ENCODE results near the gene SAE1.

The SAE1 gene

DNA sequence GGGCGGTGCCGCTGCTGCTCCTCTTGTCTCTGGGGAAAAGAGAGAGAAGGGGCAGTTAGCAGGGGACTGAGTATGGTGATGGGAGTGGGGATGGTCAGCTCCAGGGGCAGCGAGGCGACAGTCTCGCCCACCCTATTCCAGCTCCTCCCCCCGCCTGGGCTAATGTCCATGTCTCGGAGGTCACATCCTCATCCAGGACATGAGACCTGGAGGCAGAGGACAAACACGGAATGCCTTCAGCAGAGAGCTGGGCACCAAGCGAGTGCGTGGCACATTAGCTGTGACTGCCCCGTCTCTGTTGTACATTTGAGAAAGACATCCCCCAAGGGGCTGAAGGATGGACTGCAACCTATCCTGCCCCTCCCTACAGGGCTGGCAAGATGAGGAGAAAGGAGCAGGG is 91.3 kb downstream of the SAE1 start:
- no peak for FAIRE-seq

DNA sequence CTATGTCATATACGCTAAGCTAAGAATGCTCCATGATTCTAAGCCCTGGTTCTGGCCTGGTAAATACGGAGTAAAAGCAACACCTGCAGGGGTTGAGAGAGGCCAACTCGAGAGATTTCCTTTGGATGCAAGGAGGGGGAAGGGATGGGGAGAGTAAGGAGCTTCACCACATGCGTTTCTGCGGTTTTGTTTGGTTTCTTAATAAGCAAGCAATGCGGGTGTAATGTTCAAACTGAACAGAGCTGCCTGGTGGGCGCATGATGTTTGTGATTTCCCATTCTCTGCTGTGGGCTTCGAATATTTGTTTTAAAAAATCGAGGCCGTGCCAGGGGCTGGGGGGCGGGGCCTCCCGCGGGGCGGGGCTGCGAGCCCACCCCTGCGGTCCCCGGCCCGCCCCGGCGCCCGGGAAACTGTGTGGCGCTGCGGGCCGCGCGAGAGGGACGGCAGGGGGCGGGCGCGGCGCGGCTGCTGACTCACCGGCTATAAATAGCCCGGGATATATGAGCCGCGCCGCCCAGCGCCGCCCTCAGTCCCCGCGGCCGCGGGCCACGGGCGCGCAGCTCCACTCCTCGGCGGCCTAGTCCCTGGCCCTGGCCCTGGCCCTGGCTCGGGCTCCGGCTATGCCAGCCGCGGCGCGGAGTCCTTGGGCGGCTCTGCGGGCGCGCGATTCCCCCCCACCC is 95.3 kb downstream of the SAE1 start:
- FAIRE-seq: no peak

DNA sequence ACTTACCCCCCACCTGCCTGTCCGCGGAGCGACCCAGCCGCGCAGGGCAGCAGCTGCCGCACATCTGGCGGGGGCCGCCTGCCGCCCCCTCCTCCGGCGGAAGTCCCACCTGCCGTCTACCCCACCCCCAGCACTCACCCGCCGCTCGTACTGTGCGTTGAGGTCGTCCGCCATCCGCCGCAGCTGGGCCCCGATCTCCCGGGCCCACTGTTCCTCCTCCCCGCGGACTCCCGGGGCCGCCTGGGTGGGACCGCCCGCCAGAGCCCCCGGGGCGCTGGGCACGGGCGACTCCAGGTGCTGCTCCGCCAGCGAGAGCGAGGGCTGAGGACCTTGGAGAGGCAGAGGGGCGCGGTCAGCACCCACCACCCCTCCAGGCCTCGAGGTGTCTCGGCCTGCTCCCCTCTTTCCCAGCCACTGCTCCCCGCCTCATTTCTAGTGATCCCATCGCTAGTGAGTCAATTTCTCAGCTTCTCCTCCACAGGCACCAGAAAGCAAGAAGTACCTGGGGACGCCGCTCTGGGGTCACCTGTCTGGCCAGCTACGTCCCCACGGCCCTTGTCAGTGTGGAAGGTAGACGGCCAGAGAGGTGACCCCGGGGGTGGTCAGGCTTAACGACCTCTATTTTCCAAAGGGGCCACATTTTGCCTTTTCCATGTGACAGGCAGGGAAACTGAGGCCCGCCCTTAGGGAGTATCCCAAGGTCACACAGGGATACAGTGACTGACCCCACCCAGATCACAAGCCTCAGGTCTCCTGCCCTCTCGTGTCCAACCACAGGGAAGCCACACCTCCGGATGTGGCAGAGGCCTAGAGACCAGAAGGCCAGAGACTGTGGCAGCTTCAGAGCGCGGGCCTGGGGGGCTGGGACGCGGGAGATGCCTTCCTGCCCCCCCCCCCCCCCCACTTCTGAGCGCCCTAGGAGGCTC is 96.1 kb downstream of the SAE1 start:
- FAIRE-seq: no peak

DNA sequence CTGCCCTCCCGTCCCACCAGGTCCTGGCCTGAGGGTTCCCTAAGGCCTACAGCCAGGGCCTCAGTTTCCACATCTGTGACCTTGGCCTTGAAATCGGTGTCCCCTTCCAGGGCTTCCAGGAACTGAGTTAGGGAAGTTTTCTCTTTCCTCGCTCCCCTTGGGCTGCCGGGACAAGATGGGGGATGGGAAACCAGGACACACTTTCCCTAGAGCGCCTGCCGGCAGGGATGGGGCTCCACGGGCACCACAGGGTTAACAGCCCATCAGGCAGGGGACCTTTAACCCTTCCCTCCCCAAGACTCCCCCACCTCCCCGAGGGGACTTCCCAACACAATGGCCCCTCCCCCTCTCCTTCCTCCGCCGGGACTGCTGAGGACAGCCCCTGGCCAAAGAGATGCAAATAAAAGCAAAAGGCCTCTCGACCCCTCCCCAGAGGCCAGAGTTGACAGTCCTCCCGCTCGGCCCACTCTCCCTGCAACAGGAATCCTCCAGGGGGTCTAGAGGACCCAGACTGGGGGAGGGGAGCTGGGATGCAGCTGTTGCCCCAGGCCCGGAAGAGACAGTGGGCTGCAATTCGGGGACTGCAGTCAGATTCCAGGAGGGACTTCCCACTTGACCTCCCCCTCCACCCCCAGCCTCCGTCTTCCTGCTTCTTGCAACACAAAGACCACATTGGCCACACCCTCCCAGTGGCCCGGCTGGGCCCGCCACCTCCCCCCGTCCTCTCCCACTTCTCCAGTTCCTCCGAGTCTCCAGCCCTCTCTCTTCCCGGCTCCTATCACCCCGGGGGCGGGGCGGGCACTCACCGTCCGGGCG is 96.9 kb downstream of the SAE1 start:
- no peak for FAIRE-seq

DNA sequence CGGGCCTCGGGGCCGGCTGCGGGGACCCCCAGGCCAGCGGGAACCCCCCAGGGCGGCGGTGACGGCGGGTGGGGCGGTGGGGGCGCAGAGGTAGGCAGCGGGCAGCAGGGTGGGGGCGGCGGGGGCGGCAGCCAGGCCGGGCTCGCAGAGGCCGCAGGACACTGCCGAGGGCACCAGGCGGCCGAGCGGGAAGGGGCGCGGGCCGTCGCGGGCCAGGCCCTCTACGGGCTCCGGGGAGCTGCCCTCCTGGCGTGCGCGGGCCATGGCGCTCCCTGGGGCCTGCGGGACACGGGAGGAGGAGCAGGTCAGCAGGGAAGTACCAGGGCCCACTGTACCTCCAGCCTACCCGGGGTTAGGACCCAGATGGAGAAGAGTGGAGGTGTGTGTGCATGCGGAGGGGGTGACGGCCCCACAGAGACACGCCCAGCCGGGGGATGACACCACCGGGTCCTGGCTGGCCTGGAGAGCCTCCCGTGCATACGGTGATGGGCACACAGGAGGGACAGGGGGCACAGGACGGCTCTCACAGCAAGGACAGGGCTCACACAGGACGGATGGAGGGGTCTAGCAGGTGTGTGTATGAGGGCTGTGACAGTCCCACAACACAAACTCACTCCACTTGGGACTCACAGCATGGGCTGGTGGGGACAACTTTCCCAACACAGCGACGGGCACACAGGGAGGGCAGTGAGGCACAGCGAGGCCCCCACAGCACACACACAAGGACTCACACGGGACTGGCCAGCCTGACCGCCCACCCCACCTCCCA is 97.7 kb downstream of the SAE1 start:
- no peak for FAIRE-seq

DNA sequence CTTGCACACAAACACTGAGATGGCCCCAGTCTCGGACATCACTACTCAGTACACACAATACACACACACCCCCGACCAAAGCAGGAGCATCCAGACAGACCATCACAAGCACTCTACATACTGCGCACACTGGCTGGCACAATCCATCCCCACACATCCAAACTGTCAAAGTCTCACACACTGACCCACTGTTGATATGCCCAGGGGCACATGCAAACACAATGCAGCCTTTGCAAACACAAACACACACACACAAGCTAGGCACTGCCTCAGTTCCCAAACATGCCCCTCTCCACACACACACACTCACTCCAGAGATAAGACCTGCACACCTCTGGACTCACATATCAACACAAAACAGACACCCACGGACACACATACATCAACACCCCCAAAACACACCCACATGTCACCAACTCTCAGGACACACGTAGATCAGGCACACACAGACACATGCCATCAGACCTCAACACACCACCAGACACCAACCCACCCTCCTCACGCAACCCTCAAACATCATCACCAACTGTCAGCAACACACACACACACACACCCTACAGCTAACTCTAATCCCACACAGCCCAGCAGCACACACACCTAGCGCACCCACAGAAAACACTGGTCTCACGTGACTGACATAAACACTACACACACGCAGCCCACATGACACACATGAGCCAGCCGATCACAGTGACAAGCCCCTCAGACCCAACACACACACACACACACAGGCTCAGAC is 98.5 kb downstream of the SAE1 start:
- no peak for FAIRE-seq

DNA sequence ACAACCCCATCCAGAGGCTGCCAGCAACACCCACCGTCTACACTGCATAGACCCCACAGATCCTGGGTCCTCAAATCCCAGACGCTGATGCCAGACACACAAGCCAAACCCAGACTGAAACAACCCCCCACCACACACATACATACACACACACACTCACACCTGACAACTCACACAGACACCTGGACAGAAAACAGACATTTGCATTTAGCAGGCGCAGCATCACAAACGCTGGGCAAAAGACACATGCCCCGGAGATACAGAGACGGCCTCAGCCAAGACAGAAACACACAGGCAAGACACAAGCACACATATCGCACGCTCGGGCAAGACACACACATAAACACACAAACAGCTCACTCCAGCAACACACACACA is 99.0 kb downstream of the SAE1 start:
- FAIRE-seq: no peak

DNA sequence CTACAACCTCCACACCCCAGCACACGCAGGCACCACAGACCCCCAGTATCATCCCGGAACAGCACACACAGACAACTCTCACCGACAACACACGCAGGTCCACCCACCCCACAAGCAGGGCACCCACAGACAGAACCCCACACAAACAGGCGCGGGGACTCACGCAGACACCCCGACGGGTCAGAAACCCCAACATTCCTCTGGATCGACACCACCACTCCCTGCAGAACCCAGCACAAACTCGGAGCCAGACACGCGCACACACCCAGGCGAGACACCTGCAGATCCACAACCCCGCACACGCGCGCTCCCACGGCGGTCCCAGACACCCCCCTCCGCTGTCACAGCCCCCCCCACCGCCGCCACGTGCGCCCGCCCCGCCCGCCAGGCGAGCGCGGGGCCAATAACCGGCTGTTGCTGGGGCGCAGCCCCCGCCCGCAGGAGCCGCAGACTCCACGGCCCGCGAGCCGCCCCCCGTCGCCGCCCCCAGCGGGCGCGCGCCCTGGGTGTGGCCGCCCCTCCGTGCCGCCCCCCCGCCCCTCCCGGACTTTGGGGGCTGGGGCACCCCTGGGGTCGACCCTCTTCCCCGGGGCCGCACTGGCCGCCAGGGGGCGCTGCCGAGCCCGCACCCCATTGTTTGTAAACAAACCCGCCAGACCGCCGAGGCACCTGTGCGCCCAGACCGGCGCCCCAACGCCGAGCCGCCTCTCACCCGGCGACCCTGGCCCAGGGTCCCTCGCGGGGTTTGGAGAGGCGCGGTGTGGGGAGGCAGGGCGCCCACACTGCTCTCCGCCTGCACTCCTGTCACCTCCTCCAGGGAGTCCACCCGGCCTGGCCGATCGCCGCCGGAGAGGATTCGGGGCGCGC is 99.7 kb downstream of the SAE1 start:
- no peak for FAIRE-seq

DNA sequence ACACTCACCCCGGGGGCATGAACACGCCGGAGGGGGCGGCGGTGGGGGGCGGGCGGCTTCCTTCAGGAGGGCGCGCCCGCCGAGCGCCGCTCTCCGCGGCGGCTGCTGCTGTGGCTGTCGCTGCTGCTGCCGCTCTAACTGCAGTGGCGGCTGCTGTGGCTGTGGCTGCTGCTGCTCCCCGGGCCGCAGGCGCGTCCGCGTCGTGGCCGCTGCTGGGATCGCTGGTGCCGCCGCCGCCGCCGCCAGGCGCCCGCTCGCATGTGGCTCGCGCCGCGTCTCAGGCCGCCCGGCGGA is 100.2 kb downstream of the SAE1 start, which contains the start of gene BBC3:
BBC3 (minus strand) TSS at position 279 of the 294 bp plus-strand sequence. CDS start 2,768 bp downstream, outside the sequence.
- no peak for FAIRE-seq

DNA sequence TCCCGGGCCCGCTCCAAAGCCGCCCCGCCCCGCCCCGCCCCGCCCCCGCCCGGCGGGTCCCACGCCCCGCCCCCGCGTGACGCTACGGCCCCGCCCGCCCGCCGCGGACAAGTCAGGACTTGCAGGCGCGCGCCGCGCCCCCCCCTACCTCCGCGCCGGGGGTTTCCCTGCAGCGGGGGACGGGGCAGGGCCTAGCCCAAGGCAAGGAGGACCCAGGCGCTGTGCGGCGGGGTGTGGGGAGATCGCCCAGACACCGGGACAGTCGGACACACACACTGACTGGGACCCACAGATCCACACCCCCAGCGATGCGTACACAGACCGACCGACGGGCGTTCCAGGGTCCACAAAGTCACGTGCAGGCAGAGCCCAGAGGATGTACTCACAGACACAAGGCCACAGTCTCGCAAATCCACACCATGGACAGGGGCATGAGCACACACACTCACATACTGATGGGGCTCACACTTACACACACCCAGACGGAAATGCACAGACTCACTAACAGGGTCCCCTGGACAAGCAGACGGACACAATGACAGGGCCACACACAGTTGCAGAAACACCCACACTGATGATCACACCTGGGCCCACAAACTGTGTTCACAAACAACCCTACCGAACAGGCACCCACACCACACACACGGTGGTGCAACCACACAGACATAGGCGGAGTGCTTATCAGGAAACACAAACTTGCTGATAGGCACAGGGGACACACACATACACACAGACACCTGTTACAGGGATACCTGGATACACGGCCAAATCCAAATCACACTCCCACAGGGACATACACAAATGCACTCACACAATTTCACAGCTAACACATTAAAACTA is 100.8 kb downstream of the SAE1 start:
- no peak for FAIRE-seq

DNA sequence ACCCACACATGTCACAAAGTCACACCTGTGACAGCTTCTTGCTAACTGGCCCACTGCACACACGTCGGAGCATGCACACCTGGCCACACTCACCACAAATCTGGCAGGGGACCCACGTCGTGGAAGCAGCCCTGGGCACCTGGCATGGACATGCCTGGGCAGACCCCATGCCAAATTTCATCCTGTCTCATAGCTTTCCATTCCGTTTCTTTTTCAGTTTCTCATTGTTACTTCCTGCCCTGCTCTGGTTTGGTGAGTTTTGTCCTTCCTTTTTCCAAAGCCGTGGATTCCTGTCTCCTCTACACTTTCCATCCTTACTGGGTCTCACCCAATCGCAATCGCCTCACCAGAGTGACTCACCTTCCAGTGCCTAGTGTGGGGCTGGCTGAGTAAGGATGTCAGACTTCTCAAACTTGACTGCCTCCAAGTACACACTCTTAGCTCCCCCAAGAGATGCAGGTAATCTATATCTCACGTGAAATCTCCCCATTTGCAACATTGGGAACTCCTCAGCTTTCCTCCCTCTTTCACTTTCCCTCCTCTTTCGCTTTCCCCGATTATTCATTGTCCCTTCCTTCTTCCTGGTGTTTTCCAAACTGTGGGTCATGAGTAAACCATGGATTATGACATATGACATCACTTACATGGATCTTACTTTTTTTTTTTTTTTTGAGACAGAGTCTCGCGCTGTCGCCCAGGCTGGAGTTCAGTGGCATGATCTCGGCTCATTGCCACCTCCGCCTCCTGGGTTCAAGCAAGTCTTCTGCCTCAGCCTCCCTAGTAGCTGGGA is 102.0 kb downstream of the SAE1 start:
- no peak for FAIRE-seq

DNA sequence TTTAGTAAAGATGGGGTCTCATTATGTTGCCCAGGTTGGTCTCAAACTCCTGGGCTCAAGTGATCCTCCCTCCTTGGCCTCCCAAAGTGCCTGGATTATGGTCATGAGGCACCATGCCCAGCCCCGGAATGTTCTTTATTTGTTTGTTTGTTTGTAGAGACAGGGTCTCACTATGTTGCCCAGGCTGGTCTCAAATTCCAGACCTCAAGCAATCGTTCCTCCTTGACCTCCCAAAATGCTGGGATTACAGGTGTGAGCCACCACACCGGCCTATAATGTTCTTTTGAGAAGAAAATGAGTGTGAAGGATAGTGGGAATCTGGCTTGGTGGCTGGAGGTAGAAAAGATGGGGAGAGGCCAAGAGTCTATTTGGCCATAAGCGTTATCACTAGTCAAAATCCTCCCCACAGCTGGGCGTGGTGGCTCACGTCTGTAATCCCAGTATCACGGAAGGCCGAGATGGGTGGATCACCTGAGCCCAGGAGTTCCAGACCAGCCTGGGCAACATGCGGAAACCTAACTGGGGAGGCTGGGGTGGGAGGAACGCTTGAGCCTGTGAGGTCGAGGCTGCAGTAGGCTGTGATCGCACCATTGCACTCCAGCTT is 105.5 kb downstream of the SAE1 start:
- no peak for FAIRE-seq

DNA sequence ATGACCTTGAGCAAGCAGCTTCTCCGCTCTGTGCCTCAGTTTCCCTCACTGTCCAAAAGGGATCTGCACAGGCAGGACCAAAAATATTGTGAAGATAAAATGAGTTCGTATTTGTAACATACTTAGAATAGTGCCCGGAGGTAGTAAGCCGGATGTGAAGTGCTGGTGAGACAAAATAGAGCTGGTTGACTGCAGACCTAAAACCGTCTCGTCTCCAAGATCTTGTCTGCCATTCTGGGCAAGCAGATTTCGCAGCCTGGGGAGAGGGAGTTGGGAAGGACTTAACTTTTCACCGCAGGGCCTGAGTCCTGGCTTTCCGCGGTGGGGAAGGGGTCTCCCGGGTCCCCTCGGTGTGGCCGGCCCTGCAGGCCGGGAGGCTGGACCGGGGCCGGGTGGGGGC is 108.5 kb downstream of the SAE1 start:
- no peak for FAIRE-seq

DNA sequence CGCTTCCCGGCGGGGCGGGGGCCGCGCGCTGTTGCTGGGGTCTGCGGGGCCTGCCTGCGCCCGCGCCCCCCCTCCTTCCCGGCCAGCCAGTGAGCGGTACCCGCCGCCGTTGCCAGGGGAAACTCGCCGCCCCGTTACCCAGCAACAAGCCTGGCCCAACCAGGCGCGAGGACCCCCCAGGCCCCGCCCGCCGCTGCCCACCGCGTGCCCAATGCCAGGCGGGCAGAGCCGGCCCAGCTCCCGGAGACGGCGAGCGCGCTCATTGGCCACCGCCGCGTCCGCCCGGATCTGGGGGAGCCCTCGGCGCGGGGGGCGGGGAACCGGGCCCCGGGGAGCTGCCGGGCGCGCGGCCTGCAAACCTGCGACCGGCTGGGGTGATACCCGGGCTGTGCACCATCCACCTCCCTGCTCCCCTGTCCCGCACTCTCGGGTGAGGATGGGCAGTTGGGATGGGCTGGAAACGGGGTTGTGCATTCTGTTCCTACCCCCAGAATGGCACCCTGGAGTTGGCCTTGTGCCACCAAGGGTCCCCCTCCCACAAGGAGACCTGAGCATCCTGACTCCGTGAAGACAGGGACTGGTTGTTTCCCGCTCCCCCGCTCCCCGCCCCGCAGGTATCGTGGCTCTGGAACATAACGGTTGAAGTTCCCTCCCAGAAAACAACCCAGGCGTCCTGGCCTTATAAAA is 109.1 kb downstream of the SAE1 start:
- FAIRE-seq: no peak

DNA sequence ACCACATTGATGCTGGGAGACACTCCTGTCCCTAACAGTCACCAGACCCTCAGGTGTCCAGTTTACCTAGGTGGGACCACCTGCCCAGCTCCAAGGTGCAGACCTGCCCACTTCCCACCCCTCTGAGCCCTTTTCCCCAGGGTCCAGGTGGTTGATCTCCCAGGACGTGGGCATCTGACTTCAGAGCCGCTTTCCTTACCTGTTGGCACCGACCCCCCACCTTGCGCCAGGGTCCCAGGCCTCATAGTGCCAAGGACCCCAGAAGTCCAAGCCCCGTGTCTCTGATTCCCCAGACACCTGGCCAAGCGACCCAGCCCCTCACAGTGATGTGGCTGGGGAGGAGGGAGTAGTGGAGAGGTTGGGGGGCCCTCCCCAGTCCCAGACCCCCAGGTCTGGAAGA is 109.9 kb downstream of the SAE1 start:
- FAIRE-seq: no peak

DNA sequence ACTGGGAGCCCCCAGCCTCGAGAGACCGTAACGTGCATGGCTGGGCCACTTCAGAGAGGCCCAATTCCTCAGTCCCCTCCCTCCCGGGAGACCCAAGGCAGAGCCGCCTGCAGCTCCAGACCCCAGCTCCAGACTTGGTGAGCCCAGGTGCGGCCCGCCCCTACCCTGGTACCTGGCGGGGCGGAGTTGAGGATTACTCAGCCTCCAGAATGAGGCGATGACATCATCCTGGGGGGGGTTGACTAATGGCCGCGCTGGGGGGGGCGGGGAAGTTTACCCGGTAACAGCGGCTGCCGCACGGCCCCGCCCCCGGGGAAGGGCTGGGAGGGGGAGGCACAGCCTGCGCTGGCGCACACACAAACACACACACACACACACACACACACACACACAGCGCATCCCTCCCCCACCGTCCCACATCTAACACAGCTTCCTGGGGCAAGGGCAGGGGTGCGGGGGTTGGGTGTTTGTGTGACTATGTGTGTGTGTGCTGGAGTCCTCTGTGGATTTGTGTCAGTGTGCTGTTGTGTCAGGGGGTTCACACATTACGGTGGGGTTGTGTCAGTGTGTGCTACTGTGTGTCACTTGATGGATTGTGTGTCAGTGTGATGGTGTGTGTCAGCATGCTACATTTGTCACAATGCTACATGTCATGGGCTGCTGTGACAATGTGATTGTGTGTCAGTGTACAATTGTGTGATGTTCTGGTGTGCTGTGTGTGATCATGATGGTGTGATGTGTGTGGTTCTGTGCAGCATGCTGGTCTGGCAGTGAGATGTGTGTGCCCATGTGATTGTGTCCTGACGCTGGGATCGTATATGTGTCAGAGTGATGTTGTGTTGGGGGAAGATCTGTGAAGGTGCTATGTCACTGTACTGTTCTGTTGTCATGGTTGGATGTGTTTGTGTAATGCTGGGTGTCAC is 110.6 kb downstream of the SAE1 start:
- FAIRE-seq: no peak

All from endometrium (tissue), 2 donors.